ENCODE measurements around the gene LCP2. TPM values are rescaled to one million over a fixed set of nuclear protein-coding genes. Genes with fewer than 3 reads are reported as not detected.
A peak's percentile ranks its signal among the peaks of the same experiment; 100 is the strongest.

LCP2 gene
- total RNA-seq, 2 donors from 2014 or later: 282 to 360 TPM

DNA sequence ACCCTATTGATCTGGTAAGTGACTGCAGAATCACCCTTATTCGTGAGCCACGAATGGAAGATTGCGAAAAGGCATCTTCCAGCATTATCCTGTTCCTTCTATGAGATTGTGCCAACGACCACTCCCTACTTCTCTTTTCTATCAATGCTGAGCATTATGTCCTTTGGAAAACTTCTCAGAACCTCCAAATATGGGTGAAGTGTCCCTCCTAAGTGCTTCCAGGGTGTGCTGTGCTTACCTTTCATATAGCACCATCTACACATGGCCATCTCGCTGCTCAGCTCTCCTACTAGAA is 14.7 kb upstream of the LCP2 start:
- Mint-ChIP-seq H3K36me3 (no peaks in the 10 kb centered on the region), H3K4me3 (peak overlapping the region; percentile 84), H3K27ac (peak overlapping the region; percentile 81 to 96), H3K27me3 (no peaks in the 10 kb centered on the region), H3K9me3 (no peaks in the 10 kb centered on the region), H3K4me1 (ENCODE audit: low read depth in 2 of 2) (peaks cover 48 to 55% of the 10 kb centered on the region in 2 donors)
- ATAC-seq (no peak), DNase-seq (ENCODE audit: low spot score) (no peak)

DNA sequence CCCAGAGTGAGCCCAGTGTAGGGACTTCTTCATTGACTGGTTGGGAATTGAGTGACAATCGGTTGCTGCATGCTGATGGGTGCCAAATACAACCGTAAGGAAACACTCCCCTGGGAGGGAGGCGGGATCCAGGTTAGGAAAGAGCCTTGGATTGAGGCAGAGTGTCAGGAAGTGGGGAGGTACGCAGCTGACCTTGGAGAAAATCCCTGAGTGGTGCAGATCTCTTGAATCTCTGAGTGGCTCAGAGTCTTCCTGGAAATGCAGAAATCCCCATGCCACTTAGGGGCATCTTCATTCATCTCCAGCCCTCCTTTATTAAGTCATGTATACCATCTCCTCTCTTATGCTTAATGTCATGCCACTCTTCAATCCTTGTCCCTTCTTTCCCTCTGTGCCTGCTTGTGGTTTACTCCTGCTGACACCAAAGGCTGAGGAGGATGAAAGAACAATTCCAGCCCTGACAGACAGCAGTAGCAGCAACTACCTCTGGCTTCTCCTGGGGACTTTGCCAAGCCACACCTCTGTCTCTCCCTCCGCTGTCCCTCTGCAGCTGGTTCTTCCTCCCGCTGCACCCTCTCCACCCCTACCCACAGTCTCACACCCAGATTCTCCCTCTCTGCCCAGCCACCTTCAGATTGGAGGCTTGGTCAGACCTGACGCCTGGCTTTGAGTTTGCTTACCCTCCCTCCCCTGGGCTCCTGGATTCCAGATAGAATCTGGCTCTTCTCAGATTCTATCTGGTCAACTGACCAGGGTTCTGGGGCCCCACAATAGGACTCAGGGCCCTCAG is 14.1 kb upstream of the LCP2 start:
- Mint-ChIP-seq H3K27me3 (no peaks in the 10 kb centered on the region), H3K9me3 (no peaks in the 10 kb centered on the region), H3K27ac (peak overlapping the region; percentile 81 to 96), H3K4me1 (ENCODE audit: low read depth in 2 of 2) (peaks cover 54 to 56% of the 10 kb centered on the region in 2 donors), H3K36me3 (no peaks in the 10 kb centered on the region), H3K4me3 (peak overlapping the region; percentile 84)
- no peak for ATAC-seq
- DNase-seq (ENCODE audit: low spot score): no peak

DNA sequence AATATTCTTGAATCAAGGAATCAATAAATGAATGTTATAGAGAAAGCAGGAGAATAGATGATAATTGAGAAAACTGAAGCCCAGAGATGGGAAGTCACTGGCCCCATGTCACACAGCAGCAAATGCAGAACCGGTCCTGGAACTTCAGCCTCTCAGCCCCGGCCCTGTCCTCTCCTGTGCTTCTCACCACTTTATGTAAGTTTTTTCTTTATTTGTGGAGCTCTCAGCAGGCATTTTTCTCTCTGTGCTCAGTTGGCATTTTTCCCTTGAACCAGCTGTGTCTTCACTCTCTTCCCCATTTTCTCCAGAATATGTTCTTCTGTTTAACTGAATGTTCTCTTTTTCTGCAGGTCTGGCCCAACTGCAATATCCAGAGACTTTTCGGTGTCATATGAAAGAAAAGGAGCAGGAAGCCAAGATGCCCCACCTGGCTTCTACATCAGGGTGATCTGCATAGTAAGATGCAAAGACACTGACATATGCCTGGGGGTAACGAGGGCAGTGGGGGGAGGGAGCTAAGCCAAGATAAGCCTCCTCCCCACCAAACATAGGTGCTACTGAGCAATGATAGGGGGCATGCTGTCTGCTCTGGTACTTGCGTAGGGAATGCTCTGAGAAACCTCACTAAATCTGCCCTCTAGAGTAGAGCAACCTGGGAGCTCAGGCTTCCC is 12.8 kb upstream of the LCP2 start:
- no peaks in the 10 kb centered on the region for H3K9me3 Mint-ChIP-seq
- H3K27me3 Mint-ChIP-seq: no peaks in the 10 kb centered on the region
- H3K27ac Mint-ChIP-seq: peak overlapping the region in 1 of 2 donors; percentile 25
- no peak overlapping the region for H3K4me3 Mint-ChIP-seq
- H3K4me1 Mint-ChIP-seq (ENCODE audit: low read depth in 2 of 2): peaks cover 62 to 63% of the 10 kb centered on the region in 2 donors
- no peaks in the 10 kb centered on the region for H3K36me3 Mint-ChIP-seq
- DNase-seq (ENCODE audit: low spot score): no peak
- no peak for ATAC-seq

DNA sequence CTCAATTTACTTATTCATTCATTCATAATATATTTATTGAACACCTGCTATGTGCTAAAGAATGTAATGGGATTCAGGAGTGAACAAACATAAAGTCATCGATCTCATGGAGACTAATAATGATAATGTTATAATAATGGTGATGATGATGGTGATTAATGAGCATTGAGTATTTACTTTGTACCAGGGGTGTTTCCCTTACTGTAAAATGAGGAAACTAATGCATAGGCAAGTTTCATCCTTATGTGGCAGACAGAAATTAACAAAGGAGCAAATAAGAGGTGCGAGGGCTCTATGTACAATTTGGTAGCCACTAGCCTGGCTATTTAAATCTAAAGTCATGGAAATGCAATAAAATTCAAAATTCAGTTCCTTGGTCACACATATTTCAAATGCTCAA is 11.1 kb upstream of the LCP2 start:
- Mint-ChIP-seq H3K4me3 (no peak overlapping the region), H3K27me3 (no peaks in the 10 kb centered on the region), H3K9me3 (no peaks in the 10 kb centered on the region), H3K4me1 (ENCODE audit: low read depth in 2 of 2) (peaks cover 59 to 62% of the 10 kb centered on the region in 2 donors), H3K27ac (peak overlapping the region in 1 of 2 donors; percentile 67), H3K36me3 (no peaks in the 10 kb centered on the region)
- DNase-seq (ENCODE audit: low spot score) (no peak), ATAC-seq (no peak)

DNA sequence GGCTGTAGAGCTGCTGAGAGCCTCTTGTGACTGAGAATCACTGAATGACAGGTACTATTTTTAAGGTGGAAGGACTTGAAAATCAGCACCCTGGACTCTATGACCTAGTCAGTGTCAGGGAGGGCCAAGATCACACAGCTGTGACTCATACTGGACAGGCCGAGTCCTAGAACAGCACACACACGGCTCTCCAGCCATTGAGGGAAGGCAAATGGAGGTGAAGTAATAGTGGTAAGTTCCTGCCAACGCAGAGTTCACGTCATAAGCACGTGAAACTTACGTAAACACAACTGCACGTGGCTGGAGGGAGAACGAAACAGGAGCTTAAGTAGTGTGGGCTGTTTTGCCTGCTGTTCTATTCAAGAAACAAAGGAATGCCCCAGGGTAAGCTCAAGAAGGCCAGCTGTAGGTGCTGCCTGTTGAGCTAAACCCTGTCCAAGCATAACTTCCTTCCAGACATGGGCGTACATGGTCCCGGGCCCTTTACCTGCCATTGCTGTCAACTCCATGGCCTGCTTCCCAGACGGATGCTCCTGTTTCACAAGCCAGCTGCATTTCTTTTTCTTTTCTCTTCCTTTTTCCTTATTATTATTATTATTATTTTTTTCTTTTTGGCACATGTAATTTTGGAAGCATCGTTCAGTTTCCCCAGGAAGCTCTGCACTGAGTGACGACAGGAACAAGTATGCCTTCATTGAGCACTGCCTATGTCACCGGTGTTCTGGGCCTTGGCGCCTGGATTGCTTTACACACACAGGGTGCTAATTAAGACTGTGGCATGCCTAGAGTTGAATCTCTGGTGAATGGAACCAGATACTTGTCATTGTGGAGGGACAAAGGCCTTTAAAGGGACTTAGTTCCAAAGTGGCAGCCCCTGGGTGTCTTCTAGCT is 10.2 kb upstream of the LCP2 start:
- Mint-ChIP-seq H3K4me1 (ENCODE audit: low read depth in 2 of 2) (peaks cover 64 to 66% of the 10 kb centered on the region in 2 donors), H3K27me3 (no peaks in the 10 kb centered on the region), H3K9me3 (no peaks in the 10 kb centered on the region), H3K36me3 (no peaks in the 10 kb centered on the region), H3K4me3 (no peak overlapping the region), H3K27ac (peak overlapping the region in 1 of 2 donors; percentile 79)
- no peak for DNase-seq (ENCODE audit: low spot score)
- peak; percentile 55 to 70 for ATAC-seq

DNA sequence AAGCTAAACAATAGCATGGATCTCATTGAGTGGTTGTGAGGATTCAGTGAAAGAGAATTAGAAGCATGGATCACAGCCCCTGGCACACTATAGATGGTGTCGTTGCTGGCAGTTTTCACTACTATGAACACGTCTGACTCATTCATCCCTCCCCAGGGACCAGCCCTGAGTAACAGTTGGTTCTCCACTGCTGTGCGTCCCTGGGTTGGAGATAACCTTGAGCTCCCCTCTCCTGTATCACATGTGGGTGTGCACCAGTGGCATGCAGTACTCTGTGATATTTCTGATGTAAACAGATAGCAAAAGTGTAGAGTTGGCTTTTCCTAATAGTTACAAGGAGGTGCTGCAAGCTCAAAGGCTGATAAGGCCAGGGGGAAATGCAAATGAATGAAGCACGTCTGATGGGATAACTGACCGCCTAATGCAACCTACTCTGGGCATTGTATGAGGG is 8.8 kb upstream of the LCP2 start:
- H3K36me3 Mint-ChIP-seq: no peaks in the 10 kb centered on the region
- H3K4me3 Mint-ChIP-seq: no peak overlapping the region
- peaks cover 60% of the 10 kb centered on the region in 2 donors for H3K4me1 Mint-ChIP-seq (ENCODE audit: low read depth in 2 of 2)
- ATAC-seq: peak; percentile 42 to 46
- no peak for DNase-seq (ENCODE audit: low spot score)
- H3K27me3 Mint-ChIP-seq: no peaks in the 10 kb centered on the region
- peak overlapping the region; percentile 8 to 79 for H3K27ac Mint-ChIP-seq
- H3K9me3 Mint-ChIP-seq: no peaks in the 10 kb centered on the region

DNA sequence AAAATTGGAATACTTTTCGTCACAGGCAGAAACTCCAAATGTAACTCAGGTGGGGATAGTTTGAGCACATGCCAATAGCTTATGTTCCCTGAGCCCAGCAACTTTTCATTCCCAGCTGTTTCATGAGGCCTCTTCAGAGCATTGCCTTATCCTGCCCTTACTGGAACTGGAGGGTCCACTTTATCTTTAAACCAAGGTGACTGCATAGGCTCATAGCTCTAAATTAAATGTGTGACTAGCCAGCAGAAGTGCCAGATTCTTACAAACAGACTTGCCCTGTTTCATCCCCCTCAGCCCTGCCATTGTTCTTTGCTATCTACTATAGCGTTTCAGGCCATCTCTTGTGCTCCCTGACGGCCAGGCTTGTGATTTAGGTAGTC is 8.1 kb upstream of the LCP2 start:
- no peaks in the 10 kb centered on the region for H3K27me3 Mint-ChIP-seq
- no peaks in the 10 kb centered on the region for H3K36me3 Mint-ChIP-seq
- H3K4me1 Mint-ChIP-seq (ENCODE audit: low read depth in 2 of 2): peaks cover 56 to 59% of the 10 kb centered on the region in 2 donors
- no peak for DNase-seq (ENCODE audit: low spot score)
- H3K4me3 Mint-ChIP-seq: no peak overlapping the region
- H3K9me3 Mint-ChIP-seq: no peaks in the 10 kb centered on the region
- peak overlapping the region in 1 of 2 donors; percentile 79 for H3K27ac Mint-ChIP-seq
- no peak for ATAC-seq

DNA sequence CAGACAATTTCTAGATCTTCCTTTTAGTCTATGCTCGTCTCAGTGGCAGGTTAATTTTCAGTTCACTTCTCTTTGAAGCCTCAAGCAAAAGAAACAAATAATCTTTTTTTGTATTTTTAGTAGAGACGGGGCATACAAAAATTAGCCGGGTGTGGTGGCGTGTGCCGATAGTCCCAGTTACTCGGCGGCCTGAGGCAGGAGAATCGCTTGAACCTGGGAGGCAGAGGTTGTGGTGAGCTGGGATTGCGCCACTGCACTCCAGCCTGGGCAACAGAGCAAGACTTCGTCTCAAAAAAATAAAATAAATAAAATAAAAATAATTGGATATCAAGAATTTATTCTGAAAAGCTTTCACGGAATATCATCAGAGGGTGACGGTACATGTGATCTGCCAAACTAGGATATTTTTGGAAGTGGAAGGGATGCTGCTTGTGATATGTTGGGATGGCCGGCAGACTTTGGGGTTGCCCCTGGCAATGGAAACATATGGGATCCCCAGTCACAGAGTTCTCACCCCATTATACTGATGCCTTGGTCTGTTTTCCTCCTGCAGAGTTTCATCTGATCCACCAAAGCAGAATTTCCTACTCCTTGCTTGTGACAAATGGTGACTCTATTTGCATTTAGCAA is 7.6 kb upstream of the LCP2 start:
- H3K27ac Mint-ChIP-seq: peak overlapping the region in 1 of 2 donors; percentile 79
- no peak overlapping the region for H3K4me3 Mint-ChIP-seq
- H3K27me3 Mint-ChIP-seq: no peaks in the 10 kb centered on the region
- DNase-seq (ENCODE audit: low spot score): no peak
- H3K36me3 Mint-ChIP-seq: no peaks in the 10 kb centered on the region
- H3K4me1 Mint-ChIP-seq (ENCODE audit: low read depth in 2 of 2): peaks cover 52 to 57% of the 10 kb centered on the region in 2 donors
- ATAC-seq: no peak
- H3K9me3 Mint-ChIP-seq: no peaks in the 10 kb centered on the region

DNA sequence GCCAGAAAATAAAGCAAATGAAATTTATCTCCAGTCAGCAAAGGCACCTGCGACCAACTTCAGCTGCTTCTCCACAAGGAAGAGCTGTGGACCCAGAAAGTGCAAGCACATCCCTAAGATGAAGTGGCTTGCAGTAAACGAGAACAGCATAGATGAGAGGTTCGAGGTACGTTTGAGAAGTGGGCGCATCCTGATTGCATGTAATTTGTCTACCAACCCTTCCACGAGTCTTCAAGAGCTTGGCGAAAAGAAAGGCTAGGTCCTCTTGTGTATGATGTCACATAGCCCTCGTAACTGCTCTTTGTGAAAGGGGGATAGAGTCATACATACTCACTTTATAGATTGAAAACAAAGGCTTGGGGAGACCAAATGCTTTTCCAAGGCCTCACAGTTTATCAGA is 6.0 kb upstream of the LCP2 start:
- ATAC-seq (no peak), DNase-seq (ENCODE audit: low spot score) (no peak)
- H3K27ac Mint-ChIP-seq: peak overlapping the region; percentile 80 to 91
- H3K4me1 Mint-ChIP-seq (ENCODE audit: low read depth in 2 of 2): peaks cover 54 to 55% of the 10 kb centered on the region in 2 donors
- H3K36me3 Mint-ChIP-seq: no peaks in the 10 kb centered on the region
- H3K27me3 Mint-ChIP-seq: no peaks in the 10 kb centered on the region
- H3K4me3 Mint-ChIP-seq: peak overlapping the region; percentile 89
- H3K9me3 Mint-ChIP-seq: no peaks in the 10 kb centered on the region

DNA sequence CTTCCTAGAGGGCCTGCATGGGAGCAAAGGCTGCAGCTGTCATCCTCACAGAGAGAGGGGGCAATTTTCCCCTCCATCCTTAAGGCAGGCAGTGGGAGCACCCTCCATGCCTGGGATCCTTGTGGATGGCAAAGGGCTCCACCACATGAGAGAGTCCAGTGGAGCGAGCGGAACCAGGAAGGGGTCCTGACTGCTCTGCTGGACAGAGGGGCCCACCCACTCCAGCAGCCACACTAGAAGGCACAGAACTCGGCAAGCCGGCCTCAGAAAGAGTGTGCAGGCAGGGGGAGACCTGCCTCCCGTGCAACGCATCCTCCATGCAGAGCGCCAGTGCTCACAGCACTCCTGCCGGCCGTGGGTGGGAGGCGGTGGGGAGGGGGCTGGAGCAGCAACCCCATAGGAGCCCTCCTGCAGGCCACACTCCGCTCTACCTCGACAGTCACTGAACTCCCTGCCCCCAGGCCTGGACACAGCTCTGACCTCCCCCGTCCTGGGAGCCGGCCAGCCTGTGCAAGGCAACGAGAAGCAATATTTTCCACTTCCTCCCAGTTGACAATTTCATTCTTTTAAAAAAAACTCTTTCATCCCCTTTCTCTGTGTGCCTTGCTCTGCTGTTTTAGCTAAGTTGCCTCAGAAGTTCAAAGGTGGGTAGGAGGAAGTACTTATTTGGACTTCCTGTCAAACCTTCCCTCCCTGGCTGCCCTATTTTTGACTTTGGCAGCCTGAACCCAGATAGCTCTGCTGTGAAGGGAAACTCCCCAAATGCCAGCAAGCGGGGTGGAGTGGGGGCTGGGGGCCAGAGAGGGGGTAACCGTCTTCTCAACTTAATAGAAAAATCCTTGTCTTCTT is 5.3 kb upstream of the LCP2 start:
- H3K4me3 Mint-ChIP-seq: peak overlapping the region; percentile 89
- ATAC-seq: peak; percentile 75 to 79
- H3K4me1 Mint-ChIP-seq (ENCODE audit: low read depth in 2 of 2): peaks cover 57 to 59% of the 10 kb centered on the region in 2 donors
- no peak for DNase-seq (ENCODE audit: low spot score)
- H3K27me3 Mint-ChIP-seq: no peaks in the 10 kb centered on the region
- H3K27ac Mint-ChIP-seq: peak overlapping the region; percentile 80 to 91
- H3K9me3 Mint-ChIP-seq: no peaks in the 10 kb centered on the region
- no peaks in the 10 kb centered on the region for H3K36me3 Mint-ChIP-seq

DNA sequence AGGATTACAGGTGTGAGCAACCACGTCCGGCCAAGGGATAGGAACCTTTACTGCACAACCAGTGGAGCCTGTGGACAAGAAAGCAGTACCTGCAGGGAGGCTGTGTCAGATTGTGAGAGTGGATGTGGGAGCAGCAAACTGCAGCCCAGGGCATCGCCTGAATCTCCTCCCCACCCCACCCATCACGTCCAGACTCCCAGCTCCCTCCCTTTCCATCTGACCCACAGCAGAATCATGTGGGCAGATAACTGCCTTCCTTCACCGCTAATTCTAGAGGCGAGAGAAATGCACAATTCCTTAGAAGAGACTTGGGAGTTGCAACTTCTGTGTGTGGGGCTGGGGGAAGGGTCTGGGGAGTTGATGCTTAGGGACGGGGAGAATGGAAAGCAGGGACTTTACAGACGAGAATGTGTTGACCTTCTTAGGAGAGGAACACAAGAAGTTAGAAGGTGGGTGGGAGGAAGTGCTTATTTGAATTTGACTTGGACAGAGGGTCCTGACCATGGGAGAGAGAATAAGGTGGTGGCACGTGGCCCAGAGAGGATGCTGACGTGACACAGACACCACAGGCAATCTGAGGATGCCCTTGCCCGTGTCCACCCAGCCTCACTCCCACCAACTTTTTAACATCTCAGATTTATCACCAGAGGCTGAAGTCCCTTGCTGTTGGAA is 4.5 kb upstream of the LCP2 start:
- ATAC-seq (no peak), DNase-seq (ENCODE audit: low spot score) (no peak)
- peaks cover 5% of the 10 kb centered on the region for H3K36me3 Mint-ChIP-seq
- peaks cover 55 to 56% of the 10 kb centered on the region in 2 donors for H3K4me1 Mint-ChIP-seq (ENCODE audit: low read depth in 2 of 2)
- no peaks in the 10 kb centered on the region for H3K27me3 Mint-ChIP-seq
- no peaks in the 10 kb centered on the region for H3K9me3 Mint-ChIP-seq
- peak overlapping the region; percentile 89 for H3K4me3 Mint-ChIP-seq
- H3K27ac Mint-ChIP-seq: peak overlapping the region; percentile 80 to 91

DNA sequence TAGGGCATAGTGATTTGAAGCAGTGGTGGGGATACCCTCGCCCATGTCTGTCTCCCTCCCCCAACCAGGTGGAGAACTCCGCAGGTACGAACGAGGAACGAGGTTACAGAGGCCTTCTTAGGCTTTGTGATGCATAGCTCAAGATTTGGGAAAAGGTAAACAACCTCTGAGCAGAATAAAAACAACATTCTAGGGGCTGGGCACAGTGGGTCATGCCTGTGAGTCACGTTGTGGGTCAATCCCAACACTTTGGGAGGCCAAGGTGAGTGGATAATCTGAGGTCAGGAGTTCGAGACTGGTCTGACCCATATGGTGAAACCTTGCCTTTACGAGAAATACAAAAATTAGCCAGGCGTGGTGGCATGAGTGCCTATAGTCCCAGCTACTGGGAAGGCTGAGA is 3.6 kb upstream of the LCP2 start:
- Mint-ChIP-seq H3K4me3 (no peak overlapping the region), H3K9me3 (no peaks in the 10 kb centered on the region), H3K27me3 (no peaks in the 10 kb centered on the region), H3K27ac (peak overlapping the region; percentile 39 to 99), H3K4me1 (ENCODE audit: low read depth in 2 of 2) (peaks cover 49 to 53% of the 10 kb centered on the region in 2 donors), H3K36me3 (peaks cover 15% of the 10 kb centered on the region)
- DNase-seq (ENCODE audit: low spot score) (no peak), ATAC-seq (no peak)
